ENCODE measurements around the gene CDK19.
"Not testable (repeated sequence)": the region's sequence is repeated elsewhere in the genome, so short reads cannot be mapped to it uniquely, and the experiment has no call there.

CDK19 gene

DNA sequence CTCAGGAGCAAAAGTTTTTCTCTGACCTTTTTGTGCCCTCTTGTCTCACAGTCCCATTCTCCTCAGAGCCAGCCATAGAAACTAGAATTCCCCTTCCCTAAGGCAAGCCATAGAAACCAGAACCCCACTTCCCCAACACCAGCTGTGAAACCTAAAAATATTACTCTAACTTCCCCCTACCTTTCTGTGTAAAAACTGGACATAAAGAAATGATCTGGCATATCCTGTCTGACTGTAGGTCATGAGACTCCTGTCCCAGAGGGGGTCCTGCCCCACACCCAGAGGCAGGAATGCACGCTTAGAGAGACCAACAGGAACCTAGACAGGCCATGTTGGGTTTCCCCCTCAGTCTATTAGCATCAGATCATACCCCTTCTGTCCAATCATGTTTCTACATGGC lies 198.2 kb downstream of the CDK19 start:
- no peak for DNase-seq

DNA sequence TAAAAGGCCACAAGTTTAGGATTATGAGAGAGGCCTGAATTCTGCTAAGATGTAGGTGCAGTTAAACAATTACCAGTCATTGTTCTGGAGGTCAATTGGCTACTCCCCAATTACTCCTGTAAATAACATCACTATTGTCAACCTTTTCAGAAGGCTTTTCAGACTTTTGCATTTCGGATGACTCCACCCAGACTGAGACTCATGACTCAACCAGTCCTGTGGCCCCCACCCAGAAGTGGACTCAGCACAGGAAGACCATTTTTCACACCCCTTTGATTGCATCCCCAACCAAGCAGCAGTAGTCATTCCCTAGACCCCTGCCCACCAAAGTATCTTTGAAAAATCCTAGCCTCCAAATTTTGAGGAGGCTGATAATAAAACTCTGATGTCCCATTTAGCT lies 199.5 kb downstream of the CDK19 start:
- DNase-seq, result no peak

DNA sequence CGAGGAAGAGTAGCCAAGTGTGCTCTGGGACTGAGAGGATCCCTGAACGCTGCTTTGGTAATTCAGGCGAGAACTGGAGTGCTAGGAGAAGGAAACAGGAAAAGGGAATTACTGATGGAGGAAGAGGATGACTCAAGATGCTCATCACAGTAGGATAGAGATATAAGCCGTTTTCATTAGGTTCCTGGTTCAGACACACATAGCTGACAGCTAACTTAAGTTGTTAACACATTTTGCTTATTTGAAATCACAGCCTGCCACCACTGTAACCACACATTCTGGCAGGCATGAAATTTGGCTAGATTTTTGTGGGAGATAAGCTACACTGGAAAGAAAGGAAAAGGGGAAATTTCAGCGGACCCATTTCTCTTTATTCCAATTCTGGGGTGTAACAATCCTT lies 200.7 kb downstream of the CDK19 start:
- no peak for DNase-seq

DNA sequence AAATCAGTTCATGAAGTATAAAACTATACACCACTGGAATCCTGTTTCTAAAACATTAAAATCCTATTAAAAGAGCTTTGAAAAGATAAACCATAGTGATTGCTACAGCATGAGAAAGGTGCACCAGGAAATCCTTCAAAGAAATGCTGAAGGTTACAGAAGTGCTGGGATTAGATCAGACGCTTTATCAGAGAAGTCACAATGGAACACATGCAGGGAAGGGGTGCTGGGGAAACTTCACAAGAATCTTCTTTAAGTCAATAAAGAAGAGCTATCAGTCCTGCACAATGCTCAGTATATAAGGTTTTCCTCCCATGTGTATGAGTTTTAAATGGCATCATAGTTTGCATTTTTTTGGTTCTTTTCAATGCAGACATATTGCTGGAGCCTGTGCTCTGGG lies 201.2 kb downstream of the CDK19 start:
- DNase-seq, result no peak

DNA sequence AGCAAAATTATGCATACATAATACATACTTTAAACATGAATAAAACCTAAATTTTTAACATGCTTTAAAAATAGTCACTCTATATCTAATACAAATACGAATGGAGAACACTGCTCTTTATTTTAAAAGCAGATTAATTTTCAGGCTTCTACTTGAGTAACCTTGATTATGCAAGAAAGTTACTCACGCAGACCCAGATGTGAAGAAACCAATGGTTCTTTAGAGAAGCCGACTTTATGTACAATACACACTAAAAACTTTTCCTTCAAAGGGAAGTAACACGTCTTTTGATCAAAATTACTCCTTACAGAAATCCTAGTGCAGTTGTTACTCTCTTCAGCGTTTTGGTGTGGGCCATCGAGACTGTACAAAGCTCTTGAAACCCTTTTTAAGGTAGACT lies 201.9 kb downstream of the CDK19 start:
- DNase-seq, result no peak

DNA sequence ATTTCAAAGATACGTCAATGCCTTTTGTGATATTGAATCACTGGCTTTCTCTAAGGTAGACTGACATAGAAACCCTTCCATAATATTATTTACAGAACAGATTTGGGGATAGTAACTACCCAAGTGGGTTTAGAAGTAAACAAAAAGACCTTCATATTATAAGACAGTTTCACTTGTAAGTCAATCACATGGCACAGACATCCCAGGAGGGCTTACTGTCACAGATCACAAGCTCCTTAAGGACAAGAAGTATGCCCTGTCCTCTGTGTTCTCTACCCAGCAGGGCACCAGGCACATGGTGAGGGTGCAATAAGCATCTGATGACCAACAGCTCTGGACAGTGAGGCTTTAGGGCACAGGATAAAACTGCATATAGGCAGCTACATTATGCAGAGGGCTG lies 203.0 kb downstream of the CDK19 start:
- DNase-seq, result no peak

DNA sequence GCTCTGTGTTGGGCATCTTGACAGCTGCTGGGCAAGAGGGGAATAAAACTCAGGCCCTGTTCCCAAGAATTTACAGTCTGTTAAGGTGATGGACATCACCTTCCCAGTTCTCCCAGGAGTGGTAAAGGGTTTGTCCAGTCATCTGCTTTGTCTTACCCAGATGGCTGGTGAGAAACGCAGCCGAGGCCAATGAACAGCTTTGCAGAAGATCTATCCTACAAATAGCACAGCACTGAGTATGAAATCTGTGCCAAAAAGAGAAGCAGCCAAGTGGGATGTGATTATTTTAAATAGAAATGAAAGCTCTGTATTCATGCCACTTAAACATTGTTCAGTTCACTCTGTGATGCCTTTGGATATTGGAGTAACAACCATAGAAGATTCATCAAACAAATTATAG lies 206.2 kb downstream of the CDK19 start:
- no peak for DNase-seq

DNA sequence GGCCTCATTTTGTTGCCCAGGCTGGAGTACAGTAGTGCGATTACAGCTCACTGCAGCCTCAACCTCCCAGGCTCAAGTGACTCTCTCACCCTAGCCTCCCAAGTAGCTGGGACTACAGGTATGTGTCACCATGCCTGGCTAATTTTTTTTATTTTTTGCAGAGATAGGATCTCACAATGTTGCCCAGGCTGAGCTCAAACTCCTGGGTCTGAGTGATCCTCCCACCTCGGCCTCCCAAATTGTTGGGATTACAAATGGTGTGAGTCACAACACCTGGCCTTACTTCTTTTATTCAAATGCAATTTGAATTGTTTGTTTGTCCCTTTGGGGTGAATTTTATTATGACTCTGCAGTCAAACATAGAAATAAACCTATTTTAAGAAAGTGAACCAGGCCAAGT lies 207.1 kb downstream of the CDK19 start:
- no peak for DNase-seq

DNA sequence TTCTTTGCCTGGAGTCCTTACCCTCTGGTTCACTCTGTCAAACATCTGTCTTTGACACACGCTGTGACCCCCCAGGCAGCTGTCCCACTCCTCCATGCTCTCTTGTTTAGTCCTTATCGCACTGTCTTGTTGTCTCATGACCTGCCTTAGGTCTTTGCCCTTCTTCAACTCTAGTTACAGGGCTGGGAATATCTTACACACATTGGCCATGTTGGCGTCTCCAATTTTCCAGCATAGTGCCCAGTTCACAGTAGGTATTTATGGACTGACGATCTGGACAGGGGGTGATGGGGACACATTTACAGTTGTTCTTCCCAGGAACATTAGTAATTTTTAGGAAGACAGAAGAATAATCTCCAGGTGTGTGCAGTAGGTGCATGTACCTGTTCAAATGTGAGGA lies 209.1 kb downstream of the CDK19 start:
- DNase-seq, result no peak

DNA sequence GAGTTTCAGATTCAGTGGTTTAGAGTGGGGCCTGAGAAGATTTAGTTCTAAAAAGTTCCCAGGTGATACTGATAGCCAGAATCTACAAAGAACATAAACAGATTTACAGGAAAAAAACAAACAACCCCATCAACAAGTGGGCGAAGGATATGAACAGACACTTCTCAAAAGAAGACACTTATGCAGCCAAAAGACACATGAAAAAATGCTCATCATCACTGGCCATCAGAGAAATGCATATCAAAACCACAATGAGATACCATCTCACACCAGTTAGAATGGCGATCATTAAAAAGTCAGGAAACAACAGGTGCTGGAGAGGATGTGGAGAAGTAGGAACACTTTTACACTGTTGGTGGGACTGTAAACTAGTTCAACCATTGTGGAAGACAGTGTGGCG lies 214.6 kb downstream of the CDK19 start:
- DNase-seq, result not testable (repeated sequence)

DNA sequence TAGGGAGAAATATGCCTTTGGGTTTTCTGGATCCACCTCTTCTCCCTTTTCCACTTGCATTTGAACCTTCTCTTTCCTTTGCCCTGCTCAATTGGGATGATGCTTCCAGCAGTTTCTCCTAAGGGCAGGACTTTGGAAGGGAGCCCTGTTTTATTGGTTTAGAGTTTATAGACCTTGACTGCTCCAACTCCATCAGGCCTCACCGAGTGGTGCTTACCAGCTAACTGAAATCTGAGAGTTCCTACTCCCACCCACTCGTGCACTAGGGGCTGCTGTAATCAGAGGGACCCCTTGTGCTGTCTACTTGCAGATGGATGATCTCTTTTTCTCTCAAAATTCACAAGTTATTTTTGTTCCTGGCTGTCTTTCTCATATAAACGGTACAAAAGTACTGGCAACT lies 217.5 kb downstream of the CDK19 start:
- DNase-seq, result no peak

DNA sequence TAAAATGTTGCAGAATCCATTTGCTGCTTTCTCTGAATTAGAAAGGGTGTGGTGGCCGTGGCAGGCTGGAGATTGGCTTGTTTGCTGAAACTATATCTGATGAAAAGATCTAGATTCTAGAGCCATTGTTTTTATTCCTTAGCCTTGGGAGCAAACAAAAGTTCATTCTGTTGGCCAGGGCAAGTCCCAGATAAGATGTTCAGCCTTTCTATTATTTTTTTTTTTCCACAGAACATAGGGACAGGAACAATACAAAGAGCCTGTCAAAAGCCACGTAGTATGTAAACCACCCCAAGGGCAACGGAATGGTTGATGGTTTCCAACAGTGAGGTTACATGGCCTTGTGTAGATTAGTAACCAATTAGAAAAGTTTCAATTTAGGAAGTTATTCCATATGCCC lies 218.9 kb downstream of the CDK19 start:
- no peak for DNase-seq

DNA sequence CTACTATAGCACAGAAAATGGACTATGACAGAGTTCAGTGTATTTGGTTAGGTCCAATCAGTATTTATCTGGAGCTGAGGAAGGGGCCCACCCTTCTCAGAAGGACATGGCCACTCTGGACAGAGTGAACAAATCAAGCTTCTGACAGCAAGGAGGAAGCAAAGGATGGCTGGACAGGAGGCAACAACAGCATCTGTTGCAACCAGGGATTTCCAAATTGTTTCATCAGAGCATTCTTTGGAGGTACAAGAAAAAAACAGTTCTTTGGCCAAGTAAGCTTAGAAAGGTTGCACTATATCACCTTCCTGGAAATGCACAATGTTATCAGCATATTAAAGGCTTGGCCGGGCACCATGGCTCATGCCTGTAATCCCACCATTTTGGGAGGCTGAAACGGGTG lies 220.2 kb downstream of the CDK19 start:
- no peak for DNase-seq

DNA sequence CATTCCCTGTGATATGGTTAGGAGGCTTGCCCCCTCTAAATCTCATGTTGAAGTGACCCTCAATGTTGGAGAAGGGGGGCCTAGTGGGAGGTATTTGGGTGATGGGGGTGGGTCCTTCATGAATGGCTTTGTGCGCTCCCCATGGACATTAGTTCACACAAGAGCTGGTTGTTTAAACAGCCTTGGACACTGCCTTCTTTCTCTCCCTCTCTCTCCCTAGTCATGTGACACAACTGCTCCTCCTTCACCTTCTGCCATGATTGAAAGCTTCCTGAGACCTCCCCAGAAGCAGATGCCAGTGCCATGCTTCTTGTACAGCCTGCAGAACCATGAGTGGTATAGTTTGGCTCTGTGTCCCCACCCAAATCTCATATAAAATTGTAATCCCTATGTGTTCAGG lies 221.6 kb downstream of the CDK19 start:
- DNase-seq, result no peak

DNA sequence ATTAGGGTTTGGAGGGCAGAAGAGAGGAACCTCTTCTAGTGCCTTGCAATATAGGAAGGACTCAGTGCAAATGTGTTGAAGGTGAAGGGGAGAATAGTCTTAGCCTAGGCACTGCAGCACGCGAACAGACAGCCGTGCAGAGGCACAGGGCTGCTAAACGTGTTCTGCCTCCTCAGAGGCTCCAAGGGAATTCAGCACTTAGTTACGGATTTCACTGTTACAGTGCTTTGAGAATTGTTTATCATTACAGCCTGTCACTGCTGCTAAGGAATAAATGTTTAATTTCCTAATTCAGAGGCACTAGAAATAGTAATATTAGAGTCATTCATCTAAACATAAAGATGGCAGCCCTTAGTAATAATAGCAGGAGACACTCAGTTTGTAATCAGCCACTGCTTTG lies 222.5 kb downstream of the CDK19 start:
- no peak for DNase-seq

DNA sequence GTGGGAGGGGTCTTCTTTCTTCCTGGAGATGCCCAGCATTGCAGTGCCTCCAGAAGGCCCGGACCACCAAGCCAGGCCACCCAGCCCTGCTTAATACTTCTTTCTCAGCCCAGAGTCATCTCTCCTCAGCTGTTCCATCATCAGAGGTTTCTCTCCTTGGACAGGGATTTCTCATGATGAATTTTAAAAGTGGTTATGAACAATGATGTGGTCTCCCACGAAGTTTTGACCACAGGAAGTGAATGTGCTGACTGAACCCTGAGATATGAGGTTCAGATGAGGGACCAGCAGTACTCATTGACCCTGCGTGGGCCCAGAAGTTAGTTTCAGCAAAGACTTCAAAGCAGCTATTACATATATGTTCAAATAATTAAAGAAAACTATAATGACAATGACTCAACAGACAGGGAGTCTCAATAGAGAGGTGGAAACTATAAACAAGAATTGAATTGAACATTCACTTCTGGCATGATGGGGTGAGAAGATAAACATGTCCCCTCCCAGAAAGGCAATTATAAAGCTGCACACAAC lies 224.4 kb downstream of the CDK19 start:
- DNase-seq, result no peak

DNA sequence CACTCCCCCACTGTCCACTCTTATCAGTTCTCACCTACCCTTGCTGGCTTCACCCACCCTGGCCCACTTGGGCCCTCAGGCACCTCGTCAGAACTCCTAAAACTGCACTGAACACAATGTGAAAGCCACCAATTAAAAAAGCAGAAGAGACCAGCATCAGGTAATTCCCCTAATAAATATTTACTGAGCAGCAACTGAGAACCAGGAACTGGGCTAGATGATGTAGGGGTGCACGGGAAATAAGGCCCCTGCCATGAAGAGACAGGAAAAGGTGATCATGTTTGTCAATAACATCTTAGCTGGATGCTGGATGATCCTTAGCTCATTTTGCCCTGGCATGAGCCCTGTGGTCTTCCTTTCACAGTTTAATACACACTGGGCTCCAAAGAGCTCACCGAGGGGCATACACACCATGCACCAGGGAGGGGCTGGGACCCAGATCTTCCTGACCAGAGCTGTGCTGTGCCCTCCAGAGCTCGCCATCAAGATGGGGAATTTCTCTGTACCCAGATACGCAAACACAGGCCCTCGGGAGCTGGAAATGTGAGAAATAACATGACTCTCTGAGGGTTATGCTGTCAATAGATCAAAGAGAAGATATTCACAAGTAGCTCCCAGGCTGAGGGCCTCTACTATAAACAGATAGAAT lies 225.3 kb downstream of the CDK19 start:
- no peak for DNase-seq

DNA sequence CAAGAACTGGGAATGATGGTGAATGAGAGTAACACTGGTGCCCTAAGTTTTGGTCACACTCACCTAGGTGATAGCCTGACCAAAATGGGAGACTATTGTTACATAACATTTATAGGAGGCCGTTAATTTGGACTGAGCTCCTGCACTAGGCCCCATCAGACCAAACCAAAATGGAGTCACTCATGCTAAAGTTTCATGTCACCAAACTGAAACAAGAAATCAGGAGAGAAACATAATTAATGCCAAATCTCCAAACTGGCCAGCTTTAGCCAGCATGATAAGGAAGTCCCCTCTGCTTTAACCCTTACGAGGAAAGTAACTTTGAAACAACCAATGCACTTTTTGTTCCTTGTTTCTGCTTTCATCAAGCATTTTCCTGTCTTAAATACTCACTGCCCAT lies 227.9 kb downstream of the CDK19 start:
- DNase-seq, result no peak

DNA sequence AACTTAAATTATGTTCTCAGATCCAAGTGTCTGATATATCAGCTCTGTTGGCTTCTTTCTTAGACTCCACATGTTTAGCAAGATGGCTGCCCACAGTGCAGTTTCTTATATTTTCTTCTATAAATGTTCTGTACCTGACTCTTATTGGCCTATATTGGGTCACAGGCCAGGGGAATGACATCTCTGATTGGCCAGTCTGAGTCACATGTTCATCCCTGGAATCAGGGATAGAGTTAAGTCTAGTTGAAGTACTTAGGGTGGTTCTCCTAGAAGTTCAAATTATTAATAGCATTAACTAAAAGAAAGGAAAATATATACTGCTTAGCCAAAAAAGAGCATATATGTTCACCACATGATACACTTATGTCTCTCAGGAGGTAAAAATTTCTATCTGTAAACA lies 233.6 kb downstream of the CDK19 start:
- DNase-seq, result no peak

DNA sequence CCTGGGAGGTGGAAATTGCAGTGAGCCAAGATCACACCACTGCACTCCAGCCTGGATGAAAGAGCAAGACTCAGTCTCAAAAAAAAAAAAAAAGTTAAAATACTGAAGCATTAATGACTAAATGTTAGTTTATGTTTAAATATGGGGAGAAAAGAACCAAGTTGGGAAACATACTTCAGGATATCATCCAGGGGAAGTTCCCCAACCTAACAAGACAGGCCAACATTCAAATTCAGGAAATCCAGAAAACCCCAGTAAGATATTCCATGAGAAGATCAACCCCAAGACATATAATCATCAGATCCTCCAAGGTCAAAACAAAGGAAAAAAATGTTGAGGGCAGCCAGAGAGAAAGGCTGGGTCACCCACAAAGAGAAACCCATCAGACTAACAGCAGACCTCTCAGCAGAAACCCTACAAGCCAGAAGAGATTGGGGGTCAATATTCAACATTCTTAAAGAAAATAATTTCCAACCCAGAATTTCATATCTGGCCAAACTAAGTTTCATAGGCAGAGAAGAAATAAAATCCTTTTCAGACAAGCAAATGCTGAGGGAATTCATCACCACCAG lies 237.6 kb downstream of the CDK19 start:
- DNase-seq, result not testable (repeated sequence)

DNA sequence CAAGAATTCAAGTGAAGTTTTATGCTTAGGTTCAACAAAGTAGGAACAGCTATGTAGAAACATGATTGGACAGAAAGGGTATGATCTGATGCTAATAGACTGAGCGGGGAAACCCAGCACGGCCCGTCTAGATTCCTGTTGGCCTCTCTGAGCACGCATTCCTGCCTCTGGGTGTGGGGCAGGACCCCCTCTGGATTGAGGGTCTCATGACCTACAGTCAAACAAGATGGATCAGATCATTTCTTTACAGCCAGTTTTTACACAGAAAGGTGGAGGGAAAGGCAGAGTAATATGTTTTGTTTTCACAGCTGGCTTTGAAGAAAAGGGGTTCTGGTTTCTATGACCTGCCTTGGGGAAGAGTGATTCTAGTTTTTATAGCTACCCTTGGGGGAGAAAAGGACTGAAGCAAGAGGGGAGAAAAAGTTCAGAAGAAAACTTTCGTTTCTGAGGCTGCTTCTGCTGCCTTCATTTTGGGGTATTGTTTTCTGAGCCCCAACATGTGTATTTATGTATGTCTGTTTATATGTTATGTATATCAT lies 239.3 kb downstream of the CDK19 start:
- DNase-seq, result no peak

DNA sequence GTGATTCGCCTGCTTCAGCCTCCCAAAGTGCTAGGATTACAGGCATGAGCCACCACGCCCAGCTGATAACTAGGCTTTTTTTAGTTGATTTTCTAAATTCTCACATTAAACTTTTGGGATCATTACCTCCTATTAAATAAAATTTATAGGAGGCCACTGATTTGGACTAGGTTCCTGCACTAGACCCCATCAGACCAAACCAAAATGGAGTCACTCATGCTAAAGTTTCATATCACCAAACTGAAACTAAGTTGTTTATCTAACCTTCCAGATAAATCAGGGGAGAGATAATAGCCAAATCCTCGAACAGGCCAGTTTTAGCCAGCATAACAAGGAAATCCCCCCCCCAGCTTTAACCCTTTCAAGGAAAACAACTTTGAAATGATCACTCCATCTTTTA lies 240.5 kb downstream of the CDK19 start:
- no peak for DNase-seq

DNA sequence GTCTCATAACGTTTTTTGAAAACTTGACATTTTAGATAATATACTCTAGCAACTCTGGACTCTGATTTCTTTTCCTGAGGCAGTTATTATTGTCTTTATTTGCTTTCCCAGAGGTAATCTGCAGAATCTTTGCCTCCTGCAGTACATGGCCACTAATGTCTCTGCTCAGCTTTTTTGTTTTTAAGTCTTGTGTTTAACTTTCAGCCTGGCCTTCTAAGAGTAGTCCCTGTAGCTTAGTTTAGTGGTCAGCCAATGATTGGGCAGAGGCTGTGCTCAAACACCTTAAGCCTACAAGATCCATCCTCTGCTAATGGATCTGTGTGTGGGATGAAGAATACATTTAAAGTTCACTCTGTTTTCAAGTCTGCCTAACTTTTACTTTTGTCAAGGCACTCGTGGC lies 241.7 kb downstream of the CDK19 start:
- no peak for DNase-seq

DNA sequence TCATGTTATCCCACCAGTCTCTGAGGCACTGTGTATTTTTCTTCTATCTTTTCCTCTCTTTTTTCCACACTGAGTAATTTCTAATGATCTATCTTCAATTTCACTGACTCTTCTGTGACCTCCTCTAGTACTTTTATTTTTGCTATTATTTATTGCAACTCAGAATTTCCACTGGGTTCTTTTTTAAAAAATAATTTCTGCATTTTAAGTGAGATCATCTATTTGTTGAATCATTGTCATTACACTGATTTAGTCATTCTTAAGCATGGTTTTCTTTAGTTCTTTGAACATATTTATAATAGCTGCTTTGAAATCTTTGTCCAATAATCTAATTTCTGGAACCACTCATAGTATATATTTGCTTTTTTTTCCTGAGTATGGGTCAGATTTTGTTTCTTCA lies 242.1 kb downstream of the CDK19 start:
- DNase-seq, result no peak
